Trophoblast cell (in vitro differentiated cells and primary cell): ENCODE measurements around the gene FBXO8.

Source experiments
- DNase-seq, 2 donors: peaks; one replicate each; pipeline ENCODE4 v3.0.0-alpha.2; 2016
- H2AFZ ChIP-seq: 2 replicates; pipeline ENCODE4 v1.6.1; 2013; ENCODE audit warnings: low read length, moderate library complexity, mild to moderate bottlenecking; ENCODE audit not compliant: insufficient read depth, poor library complexity
- H2AK5ac ChIP-seq: 2 replicates; pipeline ENCODE4 v1.6.1; 2013; ENCODE audit warnings: mild to moderate bottlenecking, low read length
- H2BK120ac ChIP-seq: 2 replicates; pipeline ENCODE4 v1.6.1; 2013; ENCODE audit warnings: low read length, mild to moderate bottlenecking, moderate library complexity; ENCODE audit not compliant: insufficient read depth, poor library complexity
- H2BK12ac ChIP-seq: 2 replicates; pipeline ENCODE4 v1.6.1; 2013; ENCODE audit warnings: mild to moderate bottlenecking, low read length, moderate library complexity
- H2BK5ac ChIP-seq: 2 replicates; pipeline ENCODE4 v1.6.1; 2013; ENCODE audit warnings: low read length, low read depth, moderate library complexity, mild to moderate bottlenecking; ENCODE audit not compliant: poor library complexity
- H3K14ac ChIP-seq: 2 replicates; pipeline ENCODE4 v1.6.1; 2013; ENCODE audit warnings: mild to moderate bottlenecking, low read length
- H3K18ac ChIP-seq: 2 replicates; pipeline ENCODE4 v1.6.1; 2013; ENCODE audit warnings: mild to moderate bottlenecking, low read length
- H3K23ac ChIP-seq: 2 replicates; pipeline ENCODE4 v1.6.1; 2013; ENCODE audit warnings: low read length
- H3K27ac ChIP-seq: 2 replicates; pipeline ENCODE4 v1.5.1; 2013; ENCODE audit warnings: low read depth, mild to moderate bottlenecking, inconsistent platforms, low read length, moderate library complexity
- H3K27me3 ChIP-seq: 2 replicates; pipeline ENCODE4 v1.6.1; 2013; ENCODE audit warnings: inconsistent platforms, mild to moderate bottlenecking, low read length, moderate library complexity; ENCODE audit not compliant: insufficient read depth
- H3K36me3 ChIP-seq, 2 experiments: 1 replicate in 1 of 2; 2 replicates in 1 of 2; pipeline ENCODE4 v1.6.1; 2013; ENCODE audit warnings: low read length in 2 of 2, mild to moderate bottlenecking in 2 of 2, moderate library complexity in 1 of 2; ENCODE audit not compliant: insufficient read depth in 2 of 2, control insufficient read depth in 1 of 2
- H3K4ac ChIP-seq: 2 replicates; pipeline ENCODE4 v1.6.1; 2013; ENCODE audit warnings: low read depth, mild to moderate bottlenecking, low read length, moderate library complexity
- H3K4me1 ChIP-seq, 2 experiments: 1 replicate in 1 of 2; 2 replicates in 1 of 2; pipeline ENCODE4 v1.6.1; 2013; ENCODE audit warnings: low read length in 2 of 2, mild to moderate bottlenecking in 2 of 2, moderate library complexity in 1 of 2; ENCODE audit not compliant: insufficient read depth in 2 of 2, control insufficient read depth in 1 of 2
- H3K4me2 ChIP-seq: 2 replicates; pipeline ENCODE4 v1.6.1; 2013; ENCODE audit warnings: inconsistent platforms, mild to moderate bottlenecking, low read length, moderate library complexity
- H3K4me3 ChIP-seq: 2 replicates; pipeline ENCODE4 v1.5.1; 2013; ENCODE audit warnings: mild to moderate bottlenecking, low read depth, low read length, inconsistent platforms
- H3K79me1 ChIP-seq: one replicate; pipeline ENCODE4 v1.6.1; 2013; ENCODE audit warnings: low read length
- H3K79me2 ChIP-seq: 2 replicates; pipeline ENCODE4 v1.6.1; 2013; ENCODE audit warnings: low read length, mild to moderate bottlenecking; ENCODE audit not compliant: control insufficient read depth, insufficient read depth, poor library complexity
- H3K9ac ChIP-seq: 2 replicates; pipeline ENCODE4 v1.6.1; 2013; ENCODE audit warnings: mild to moderate bottlenecking, low read length
- H3K9me3 ChIP-seq: 2 replicates; pipeline ENCODE4 v1.6.1; 2013; ENCODE audit warnings: low read depth, mild to moderate bottlenecking, control low read depth, inconsistent platforms, low read length; ENCODE audit not compliant: insufficient read depth
- H4K12ac ChIP-seq: 2 replicates; pipeline ENCODE4 v1.6.1; 2013; ENCODE audit warnings: low read depth, mild to moderate bottlenecking, low read length, moderate library complexity
- H4K8ac ChIP-seq: 2 replicates; pipeline ENCODE4 v1.6.1; 2013; ENCODE audit warnings: low read depth, mild to moderate bottlenecking, low read length, moderate library complexity
- H4K91ac ChIP-seq: one replicate; pipeline ENCODE4 v1.6.1; 2013; ENCODE audit warnings: low read depth, mild to moderate bottlenecking, low read length, moderate library complexity
- WGBS: extraction: QIAGEN DNeasy Blood & Tissue Kit; methylation state at CpG from one replicate; pipeline ENCODE4 v1.1.7; 2013; ENCODE audit warnings: missing lambda C conversion rate; ENCODE audit not compliant: insufficient read length, insufficient coverage; ENCODE audit errors: extremely low coverage; 5-methylcytosine and 5-hydroxymethylcytosine counted together

The FBXO8 gene

GRCh38 chr4:174274436-174274835 is 9.0 kb downstream of the FBXO8 start:
- no peaks in the 10 kb centered on the region for H3K4me1 ChIP-seq
- H3K23ac ChIP-seq: no peak overlapping the region
- no peaks in the 10 kb centered on the region for H3K27me3 ChIP-seq
- no peak overlapping the region for H4K12ac ChIP-seq
- H3K9me3 ChIP-seq: no peaks in the 10 kb centered on the region
- WGBS: no CpG with 5 or more reads among the region's 3 CpGs
- no peak overlapping the region for H3K27ac ChIP-seq
- H3K9ac ChIP-seq: no peak overlapping the region
- no peak overlapping the region for H2BK5ac ChIP-seq
- no peak overlapping the region for H2AFZ ChIP-seq
- H3K79me1 ChIP-seq: no peaks in the 10 kb centered on the region
- H4K8ac ChIP-seq: no peak overlapping the region
- H2BK120ac ChIP-seq: no peak overlapping the region
- no peak overlapping the region for H3K18ac ChIP-seq
- H2AK5ac ChIP-seq: no peak overlapping the region
- H3K4me2 ChIP-seq: no peak overlapping the region
- DNase-seq: no peak
- no peak overlapping the region for H2BK12ac ChIP-seq
- no peak overlapping the region for H3K4me3 ChIP-seq
- no peak overlapping the region for H4K91ac ChIP-seq
- no peaks in the 10 kb centered on the region for H3K79me2 ChIP-seq
- H3K14ac ChIP-seq: no peak overlapping the region
- H3K36me3 ChIP-seq: no peaks in the 10 kb centered on the region
- no peak overlapping the region for H3K4ac ChIP-seq

GRCh38 chr4:174273930-174274329 is 9.5 kb downstream of the FBXO8 start:
- DNase-seq: no peak
- Histone ChIP-seq H3K18ac (no peak overlapping the region), H4K8ac (no peak overlapping the region), H4K12ac (no peak overlapping the region), H2BK5ac (no peak overlapping the region), H3K4me3 (no peak overlapping the region), H3K79me2 (no peaks in the 10 kb centered on the region), H3K9me3 (no peaks in the 10 kb centered on the region), H3K27me3 (no peaks in the 10 kb centered on the region), H2BK120ac (no peak overlapping the region), H3K79me1 (no peaks in the 10 kb centered on the region), H3K9ac (no peak overlapping the region), H2AFZ (no peak overlapping the region), H3K14ac (no peak overlapping the region), H3K27ac (no peak overlapping the region), H3K4me1 (no peaks in the 10 kb centered on the region), H2AK5ac (no peak overlapping the region), H3K36me3 (no peaks in the 10 kb centered on the region), H4K91ac (no peak overlapping the region), H3K4me2 (no peak overlapping the region), H2BK12ac (no peak overlapping the region), H3K23ac (peak overlapping the region; percentile 17), H3K4ac (no peak overlapping the region)
- WGBS: no CpG with 5 or more reads among the region's 5 CpGs

- no peaks in the 10 kb centered on the region for H3K79me1 ChIP-seq
- H4K8ac ChIP-seq: no peak overlapping the region
- no peak overlapping the region for H3K23ac ChIP-seq
- no peak overlapping the region for H4K12ac ChIP-seq
- DNase-seq: no peak
- H3K18ac ChIP-seq: no peak overlapping the region
- H3K14ac ChIP-seq: no peak overlapping the region
- H3K36me3 ChIP-seq: peaks cover 2% of the 10 kb centered on the region in 2 experiments
- H3K27me3 ChIP-seq: no peaks in the 10 kb centered on the region
- H2AK5ac ChIP-seq: no peak overlapping the region
- H3K4me1 ChIP-seq: no peaks in the 10 kb centered on the region
- H2BK5ac ChIP-seq: no peak overlapping the region
- no peaks in the 10 kb centered on the region for H3K79me2 ChIP-seq
- H3K4me3 ChIP-seq: no peak overlapping the region
- WGBS: no CpG with 5 or more reads among the region's 2 CpGs
- no peak overlapping the region for H2BK12ac ChIP-seq
- no peak overlapping the region for H2AFZ ChIP-seq
- H2BK120ac ChIP-seq: no peak overlapping the region
- no peaks in the 10 kb centered on the region for H3K9me3 ChIP-seq
- H3K4me2 ChIP-seq: no peak overlapping the region
- H3K27ac ChIP-seq: no peak overlapping the region
- no peak overlapping the region for H3K4ac ChIP-seq
- no peak overlapping the region for H4K91ac ChIP-seq
- no peak overlapping the region for H3K9ac ChIP-seq
Measured at GRCh38 chr4:174266416-174266815, 17.1 kb downstream of the FBXO8 start.

- no peak overlapping the region for H3K4me3 ChIP-seq
- peaks cover 2% of the 10 kb centered on the region in 2 experiments for H3K36me3 ChIP-seq
- H2AK5ac ChIP-seq: no peak overlapping the region
- no peak overlapping the region for H3K14ac ChIP-seq
- H4K12ac ChIP-seq: no peak overlapping the region
- no peaks in the 10 kb centered on the region for H3K9me3 ChIP-seq
- no peak overlapping the region for H3K23ac ChIP-seq
- no CpG with 5 or more reads among the region's 2 CpGs for WGBS
- H3K79me1 ChIP-seq: no peaks in the 10 kb centered on the region
- H2AFZ ChIP-seq: no peak overlapping the region
- no peak overlapping the region for H2BK120ac ChIP-seq
- H3K9ac ChIP-seq: no peak overlapping the region
- no peak overlapping the region for H3K27ac ChIP-seq
- H3K4ac ChIP-seq: no peak overlapping the region
- DNase-seq: no peak
- H4K8ac ChIP-seq: no peak overlapping the region
- H3K79me2 ChIP-seq: no peaks in the 10 kb centered on the region
- no peaks in the 10 kb centered on the region for H3K4me1 ChIP-seq
- H3K27me3 ChIP-seq: no peaks in the 10 kb centered on the region
- no peak overlapping the region for H4K91ac ChIP-seq
- H2BK12ac ChIP-seq: no peak overlapping the region
- H2BK5ac ChIP-seq: no peak overlapping the region
- H3K18ac ChIP-seq: no peak overlapping the region
- no peak overlapping the region for H3K4me2 ChIP-seq
Measured at GRCh38 chr4:174265916-174266315, 17.6 kb downstream of the FBXO8 start.
